Measurements from ENCODE around the gene CIB4.
A peak's percentile ranks its signal among the peaks of the same experiment; 100 is the strongest.
"Not testable (repeated sequence)": the region's sequence is repeated elsewhere in the genome, so short reads cannot be mapped to it uniquely, and the experiment has no call there.

CIB4 gene

GRCh38 chr2:26568076-26568890 is 72.9 kb downstream of the CIB4 start:
- DNase-seq (ENCODE audit: low spot score) = no peak

DNA sequence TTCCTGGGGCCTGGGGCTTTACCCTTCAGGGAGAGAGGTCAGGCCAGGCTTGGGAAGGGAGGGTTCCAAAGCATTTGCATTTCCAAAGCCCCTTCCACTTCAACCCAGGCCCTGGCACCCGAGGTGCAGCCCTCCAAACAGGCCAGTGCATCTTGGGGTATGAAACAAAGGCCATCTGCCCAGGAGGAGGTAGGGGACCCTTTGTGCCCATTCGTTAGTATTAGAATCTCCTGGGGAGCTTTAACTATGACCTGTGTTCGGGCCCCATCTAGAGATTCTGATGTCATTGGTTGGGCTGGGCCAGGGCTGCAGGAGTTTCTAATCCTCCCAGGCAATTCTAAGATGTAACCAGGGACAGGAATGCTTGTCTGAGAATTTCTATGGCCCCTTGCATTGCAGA is 73.6 kb downstream of the CIB4 start:
- no peak for DNase-seq (ENCODE audit: low spot score)

- DNase-seq (ENCODE audit: low spot score) = not testable (repeated sequence)
These were observed 74.4 kb downstream of the CIB4 start for GRCh38 chr2:26566731-26567130.

- DNase-seq (ENCODE audit: low spot score) = no peak
These were observed 75.1 kb downstream of the CIB4 start for GRCh38 chr2:26566081-26566375.

DNA sequence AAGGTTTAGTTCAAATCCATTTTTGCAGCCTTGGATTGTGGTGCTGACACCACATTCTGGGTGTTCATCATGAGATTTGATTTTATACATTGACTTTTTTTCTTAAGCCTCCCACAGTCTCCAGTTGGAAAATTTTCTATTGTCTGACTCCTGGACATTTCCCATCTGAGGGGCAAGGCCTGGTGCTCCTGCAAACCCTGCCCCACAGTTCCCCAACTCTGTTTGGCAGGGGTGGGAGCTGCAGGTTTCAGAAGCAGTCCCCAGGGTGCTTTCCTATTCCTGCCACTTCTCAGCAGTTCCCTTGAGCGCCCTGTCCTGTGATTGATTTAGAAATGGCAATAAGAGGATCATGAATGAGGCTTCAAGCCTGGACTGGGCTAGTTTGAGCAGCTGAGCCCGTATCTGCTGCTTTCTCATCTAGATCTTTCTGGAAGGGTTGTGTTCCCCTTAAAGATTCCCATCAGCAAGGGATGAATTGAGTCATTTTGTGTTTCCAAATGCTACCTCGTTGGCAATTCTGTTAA is 77.0 kb downstream of the CIB4 start:
- no peak for DNase-seq (ENCODE audit: low spot score)

GRCh38 chr2:26563686-26564085 is 77.5 kb downstream of the CIB4 start:
- no peak for DNase-seq (ENCODE audit: low spot score)

GRCh38 chr2:26562811-26563645 is 78.1 kb downstream of the CIB4 start:
- peak; percentile 23 for DNase-seq (ENCODE audit: low spot score)

DNA sequence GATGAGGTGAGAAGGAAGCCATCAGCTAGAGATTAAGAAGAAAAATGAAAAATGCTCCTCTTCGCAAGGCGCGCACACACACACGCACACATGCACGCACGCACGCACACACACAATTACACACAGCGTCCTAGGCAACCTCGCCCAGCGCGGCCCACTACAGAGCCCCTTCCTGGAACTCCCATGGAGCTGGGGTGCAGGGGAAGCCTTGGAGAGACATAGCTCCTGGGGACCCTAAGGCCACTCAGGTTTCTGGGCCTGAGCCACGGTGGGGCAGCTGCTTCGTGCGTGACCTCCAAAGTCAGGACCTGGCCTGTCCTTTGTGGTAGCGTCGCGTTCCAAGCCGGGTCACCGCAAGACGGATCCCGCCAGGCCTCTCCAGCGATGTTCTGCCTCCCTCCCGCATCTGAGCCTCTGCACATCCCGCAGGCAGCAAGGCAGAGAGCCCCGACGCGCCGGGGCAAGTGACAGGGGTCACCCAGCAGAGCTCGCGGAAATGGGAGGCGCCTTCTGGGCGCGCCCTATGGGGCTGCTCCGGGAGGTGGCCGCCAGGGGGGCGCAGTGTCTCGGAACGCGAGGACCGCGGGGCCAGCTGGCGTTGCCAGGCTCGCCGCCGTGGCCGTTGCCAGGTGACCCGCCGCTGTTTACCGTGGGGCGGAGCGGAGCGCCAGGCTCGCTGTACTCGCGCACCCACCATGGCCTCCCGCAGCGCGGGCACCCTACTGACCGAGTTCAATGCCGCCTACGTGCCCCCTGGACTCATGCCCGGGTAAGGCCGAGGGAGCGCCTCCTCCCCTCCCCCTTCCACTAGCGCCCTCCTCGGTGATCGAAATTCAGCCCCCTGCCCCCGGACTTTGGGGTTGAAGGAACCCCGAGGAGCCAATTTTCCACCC is 79.0 kb downstream of the CIB4 start:
- DNase-seq (ENCODE audit: low spot score) = no peak

DNA sequence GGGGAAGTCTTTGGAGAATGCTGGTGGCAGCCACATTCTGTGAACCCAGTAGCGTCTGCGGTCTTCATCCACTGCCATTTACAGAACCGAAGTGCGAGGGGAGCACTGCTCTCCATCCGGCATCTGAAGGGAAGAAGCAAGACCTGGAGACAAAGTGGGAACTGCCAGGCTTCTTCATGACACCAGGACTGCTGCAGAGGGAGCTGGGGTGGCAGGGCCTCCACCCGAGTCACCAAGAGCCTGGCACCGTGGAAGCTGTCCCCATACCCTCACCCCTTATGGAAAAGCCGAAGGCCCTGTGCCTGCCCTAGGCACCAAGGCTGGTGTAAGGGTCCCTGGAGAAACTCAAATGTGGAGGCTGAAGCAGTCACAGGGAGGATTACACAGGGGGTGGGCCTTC is 79.8 kb downstream of the CIB4 start:
- DNase-seq (ENCODE audit: low spot score) = no peak

GRCh38 chr2:26560892-26561291 is 80.3 kb downstream of the CIB4 start:
- no peak for DNase-seq (ENCODE audit: low spot score)

DNA sequence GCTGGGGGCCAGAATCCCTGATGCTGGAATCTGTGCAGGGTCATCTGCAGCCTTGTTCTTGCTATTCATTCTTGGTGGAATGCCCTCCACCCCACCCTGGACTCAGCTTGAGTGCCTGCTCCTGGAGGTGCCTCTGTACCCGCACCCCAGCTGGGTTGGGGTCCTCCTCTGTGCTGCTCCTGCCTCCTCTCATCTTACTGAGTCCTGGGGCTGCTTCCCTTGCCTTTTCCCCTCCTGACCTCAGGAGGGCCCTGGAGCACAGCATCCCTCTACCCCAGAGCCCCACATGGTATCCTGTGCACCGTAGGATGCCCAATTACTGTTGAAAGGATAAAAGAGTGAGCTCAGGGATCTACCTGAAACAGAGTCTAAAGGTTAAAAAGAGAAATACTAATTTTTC is 81.6 kb downstream of the CIB4 start:
- no peak for DNase-seq (ENCODE audit: low spot score)

DNA sequence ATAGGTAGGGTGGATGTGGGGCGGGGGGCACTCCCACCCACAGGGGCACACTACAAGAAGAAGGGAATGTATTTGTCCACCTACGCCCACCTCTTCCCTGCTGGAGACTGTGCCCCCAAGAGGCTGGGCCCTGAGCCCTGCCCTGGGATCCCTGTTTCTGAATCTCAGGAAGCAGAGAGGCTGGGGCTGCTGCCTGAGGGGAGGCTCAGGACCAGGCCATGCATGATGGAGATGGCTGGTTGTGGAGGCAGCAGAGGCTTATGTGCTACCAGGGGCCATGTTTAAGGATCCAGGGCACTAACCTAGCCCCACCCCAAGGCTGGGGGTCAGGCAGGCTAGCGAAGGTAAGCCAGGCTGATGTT is 82.1 kb downstream of the CIB4 start:
- no peak for DNase-seq (ENCODE audit: low spot score)

DNA sequence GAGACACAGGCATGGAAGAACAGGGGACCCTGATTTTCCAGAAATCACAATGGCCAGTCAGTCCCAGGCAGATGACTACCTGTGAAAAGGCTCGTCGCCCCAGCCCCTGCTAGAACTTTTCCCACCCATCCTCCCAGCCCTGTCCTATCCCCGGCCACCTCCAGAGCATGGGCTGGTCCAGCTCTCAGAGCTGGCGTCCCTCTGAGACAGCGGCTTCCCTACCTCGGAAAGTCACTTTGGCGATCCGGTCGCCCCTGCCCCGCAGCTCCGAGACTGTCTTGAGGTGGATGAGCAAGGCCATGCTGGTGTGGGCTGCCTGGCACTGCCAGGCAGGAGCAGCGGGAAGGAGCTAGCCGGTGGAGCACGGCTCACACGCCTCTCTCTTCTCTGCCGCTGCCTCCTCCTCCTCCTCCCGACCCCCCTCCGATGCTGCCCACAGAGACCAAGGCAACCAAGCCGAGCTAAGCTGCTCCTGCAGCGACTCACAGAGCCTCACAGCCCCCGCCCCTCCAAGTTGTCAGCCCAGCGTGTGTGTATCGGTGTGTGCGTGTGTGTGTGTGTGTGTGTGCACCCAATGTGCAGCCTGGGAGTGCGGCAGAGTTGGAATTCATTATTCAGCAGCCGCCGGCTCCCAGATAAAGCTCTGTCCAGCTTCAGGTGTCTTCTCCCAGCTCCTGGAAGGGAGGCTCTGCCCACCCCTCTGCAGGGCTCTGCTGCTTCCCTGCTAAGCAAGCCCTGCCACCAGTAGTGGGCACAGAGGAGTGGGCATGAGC is 82.7 kb downstream of the CIB4 start:
- peak; percentile 15 for DNase-seq (ENCODE audit: low spot score)

DNA sequence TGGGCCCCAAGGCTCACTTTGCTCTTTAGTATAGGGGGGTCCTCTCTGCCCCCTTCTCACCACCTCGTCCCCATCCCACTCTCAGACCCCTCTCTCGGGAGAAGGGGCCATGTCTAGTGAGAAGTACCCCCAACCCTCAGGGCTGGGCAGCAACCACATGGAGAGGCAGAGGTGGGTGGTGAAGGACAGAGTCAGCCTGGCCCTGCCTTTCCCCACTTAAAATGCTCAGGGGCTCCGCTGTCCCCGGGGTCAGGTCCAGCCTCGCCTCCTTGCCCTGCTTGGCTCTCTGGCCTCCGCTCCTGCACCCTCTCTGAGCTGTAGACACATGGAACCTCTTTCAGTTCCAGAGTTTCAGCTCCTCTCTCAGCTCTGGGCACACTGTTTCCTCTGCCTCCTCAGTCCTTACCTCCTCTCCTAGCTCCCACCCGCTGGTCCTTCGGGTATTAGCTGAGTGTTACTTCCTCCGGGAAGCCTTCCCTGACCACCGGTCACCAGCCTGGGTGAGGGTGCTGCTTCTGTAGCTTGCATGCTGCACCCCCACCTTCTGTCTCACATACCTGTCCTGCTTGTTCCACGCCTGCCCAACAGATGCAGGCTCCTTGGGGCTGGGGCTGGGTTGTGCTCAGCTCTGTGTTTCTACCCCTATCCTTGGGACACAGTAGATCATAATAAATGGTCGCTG is 83.8 kb downstream of the CIB4 start:
- DNase-seq (ENCODE audit: low spot score) = no peak

- no peak for DNase-seq (ENCODE audit: low spot score)
These were observed 84.6 kb downstream of the CIB4 start for GRCh38 chr2:26556309-26557243.

DNA sequence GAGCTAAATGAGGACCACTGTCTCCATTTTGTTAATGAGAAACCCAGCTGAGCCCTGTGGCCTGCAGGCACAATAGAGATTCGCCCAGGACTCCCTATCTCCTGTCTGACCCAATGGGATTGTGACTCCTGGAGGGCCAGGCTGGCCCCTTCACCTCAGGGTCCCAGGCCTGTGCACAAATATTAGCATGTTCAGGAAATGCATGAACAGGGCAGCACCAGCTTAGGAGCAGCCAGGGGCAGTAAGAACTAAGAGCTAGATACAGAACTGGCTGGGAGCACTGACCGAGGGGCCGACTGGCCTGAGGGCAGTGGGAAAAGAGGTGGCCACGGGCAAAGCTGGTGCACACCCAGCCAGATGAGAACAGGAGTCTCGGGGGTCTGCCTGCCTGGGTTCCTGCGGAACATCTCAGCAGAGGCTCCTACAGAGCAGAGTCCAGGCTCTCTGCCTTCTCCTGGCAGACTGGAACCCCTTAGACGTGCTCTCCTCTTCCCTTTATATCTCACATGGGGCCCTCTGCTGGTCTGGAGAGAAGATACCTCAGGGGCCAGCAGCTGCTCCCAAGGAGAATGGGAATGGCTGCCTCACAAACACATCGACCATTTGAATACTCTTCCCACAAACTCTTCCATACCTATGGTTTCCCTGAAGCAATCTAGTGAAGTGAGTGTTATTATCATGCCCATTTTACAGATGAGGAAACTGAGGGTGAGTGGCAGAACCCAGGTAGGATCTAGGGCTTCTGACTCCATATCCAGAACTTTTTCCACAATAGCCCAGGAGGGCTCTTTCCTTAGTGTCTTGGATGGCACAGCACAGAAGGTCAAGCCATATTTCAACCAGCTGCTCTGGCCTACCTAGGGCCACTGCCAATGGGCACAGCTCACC is 85.7 kb downstream of the CIB4 start:
- peak; percentile 24 for DNase-seq (ENCODE audit: low spot score)

DNA sequence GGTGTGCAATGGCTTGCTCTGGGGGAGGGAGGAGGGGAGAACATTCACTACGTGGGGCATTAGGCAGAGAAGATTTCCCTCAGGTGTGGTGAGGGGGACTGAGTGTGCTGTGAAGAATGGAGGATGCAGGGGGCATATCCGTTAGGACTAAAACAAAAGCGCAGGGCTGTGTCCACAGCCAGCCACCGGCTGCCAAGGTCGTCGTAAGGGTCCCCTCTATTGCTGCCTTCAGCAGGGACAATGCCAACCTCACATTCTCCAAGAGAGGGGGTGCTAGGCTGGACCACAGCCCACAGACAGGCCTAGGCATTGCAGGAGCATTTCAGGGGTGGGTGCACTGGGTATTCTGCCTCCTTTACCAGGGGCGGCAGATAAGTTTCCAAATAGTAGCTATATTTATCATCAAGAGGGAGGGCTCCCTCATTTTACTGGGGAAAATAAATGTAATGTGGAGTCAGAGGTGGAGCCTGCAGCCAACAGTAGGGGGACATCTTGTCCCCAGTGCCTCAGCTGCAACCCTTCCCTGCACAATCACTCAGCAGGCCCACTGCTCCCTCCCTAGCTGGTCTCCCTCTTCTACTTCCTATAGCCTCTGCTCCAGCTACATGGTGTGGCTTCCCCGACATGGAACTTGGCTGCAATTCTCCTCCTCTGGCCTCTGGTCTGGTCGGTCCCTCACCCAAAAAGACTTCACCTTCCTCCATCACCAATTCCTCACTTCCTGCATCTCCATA is 88.4 kb downstream of the CIB4 start:
- no peak for DNase-seq (ENCODE audit: low spot score)

Measured in cerebellar cortex (tissue), 1 donor.